GM18498 (cell line): Measurements from ENCODE around the gene CYP26C1.

ENCODE experiments used
- ATAC-seq: cut with Tn5 transposase; IDR thresholded peaks from one replicate; pipeline ENCODE4 v1.9.1; 2021; ENCODE audit warnings: mild to moderate bottlenecking, moderate library complexity; ENCODE audit not compliant: unreplicated experiment

CYP26C1 gene

DNA sequence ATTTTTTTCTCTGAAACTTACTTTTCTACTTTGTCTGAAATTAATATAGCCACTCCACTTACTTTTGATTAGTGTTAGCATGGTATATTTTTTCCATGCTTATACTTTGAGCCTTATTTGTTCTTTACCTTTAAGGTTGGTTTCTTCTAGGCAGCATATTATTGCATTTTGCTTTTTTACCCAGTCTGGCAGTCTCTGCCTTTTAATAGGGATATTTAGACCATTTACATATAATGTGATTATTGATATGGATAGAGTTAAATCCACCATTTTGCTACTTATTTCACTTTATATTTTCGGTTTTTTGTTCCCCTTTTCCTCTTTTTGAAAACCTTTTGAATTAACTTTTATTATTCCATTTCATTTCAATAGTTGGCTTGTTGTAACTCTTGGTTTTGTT, 43.4 kb downstream of the CYP26C1 start:
- no peak for ATAC-seq

DNA sequence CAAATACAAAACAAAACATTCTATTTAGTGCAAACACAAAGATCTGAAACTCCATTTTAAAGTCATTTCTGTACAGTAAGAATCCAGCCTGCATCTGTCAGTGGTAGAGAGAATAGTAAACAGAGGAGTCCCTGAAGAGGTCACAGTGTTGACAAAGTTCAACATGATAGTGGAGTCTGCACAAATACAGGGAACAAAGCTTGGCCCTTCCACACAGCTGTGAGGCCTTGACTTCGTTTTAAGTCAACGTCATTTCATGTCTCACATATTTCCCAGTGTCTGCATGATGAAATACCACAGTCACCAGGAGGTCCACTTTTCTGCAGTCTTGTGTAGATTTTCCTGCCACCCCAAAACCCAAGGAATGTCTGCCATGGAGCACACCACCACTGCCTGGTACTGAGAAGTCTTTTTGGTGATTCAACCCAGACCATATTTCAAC, 46.1 kb downstream of the CYP26C1 start:
- ATAC-seq = peak; percentile 39

DNA sequence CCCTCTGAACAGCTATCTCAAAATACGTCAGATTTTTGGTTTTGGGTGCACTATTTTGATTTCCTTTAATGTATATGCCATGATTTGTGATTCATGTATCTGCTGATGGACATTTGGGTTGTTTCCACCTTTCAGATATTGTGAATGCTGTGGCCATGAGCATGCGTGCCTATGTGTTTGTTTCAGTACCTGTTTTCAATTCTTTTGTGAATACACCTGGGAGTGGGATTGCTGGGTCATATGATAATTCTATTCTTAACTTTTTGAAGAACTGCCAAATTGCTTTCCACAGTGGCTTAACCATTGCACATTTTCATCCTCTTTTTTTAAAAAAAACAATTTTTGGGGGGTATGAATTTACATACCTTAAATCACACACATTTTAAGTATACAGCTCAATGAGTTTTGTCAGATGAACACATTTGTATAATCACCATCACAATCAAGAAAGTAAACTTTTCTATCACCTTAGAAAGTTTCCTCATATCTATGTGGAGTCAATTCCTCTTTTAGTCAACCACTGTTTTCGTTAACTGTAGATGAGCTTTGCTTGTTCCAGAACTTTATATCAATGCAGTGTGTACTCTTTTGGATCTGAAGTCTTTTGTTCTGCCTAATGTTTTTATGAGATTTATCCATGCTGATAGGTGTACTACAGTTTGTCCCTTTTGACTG, 50.0 kb downstream of the CYP26C1 start:
- ATAC-seq = peak; percentile 77

DNA sequence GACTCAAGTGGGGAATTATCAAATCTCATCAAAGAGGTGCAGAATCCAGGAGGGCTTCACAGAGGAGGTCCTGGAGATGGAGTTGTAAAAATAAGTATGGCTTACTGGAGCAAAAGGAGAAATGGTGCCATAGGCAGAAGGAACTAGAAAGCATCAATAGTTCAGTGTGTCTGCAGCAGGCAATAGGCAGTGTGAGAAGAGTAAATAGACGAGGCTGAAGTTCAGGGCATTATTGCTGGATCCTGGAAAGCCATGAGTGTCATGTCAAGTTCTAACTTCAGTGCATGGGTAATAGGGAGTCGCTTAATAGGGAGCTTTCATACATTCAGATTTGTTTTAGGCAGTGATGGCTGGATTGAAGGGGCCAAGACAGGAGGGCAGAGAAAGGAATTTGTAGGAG, 52.4 kb downstream of the CYP26C1 start:
- no peak for ATAC-seq

DNA sequence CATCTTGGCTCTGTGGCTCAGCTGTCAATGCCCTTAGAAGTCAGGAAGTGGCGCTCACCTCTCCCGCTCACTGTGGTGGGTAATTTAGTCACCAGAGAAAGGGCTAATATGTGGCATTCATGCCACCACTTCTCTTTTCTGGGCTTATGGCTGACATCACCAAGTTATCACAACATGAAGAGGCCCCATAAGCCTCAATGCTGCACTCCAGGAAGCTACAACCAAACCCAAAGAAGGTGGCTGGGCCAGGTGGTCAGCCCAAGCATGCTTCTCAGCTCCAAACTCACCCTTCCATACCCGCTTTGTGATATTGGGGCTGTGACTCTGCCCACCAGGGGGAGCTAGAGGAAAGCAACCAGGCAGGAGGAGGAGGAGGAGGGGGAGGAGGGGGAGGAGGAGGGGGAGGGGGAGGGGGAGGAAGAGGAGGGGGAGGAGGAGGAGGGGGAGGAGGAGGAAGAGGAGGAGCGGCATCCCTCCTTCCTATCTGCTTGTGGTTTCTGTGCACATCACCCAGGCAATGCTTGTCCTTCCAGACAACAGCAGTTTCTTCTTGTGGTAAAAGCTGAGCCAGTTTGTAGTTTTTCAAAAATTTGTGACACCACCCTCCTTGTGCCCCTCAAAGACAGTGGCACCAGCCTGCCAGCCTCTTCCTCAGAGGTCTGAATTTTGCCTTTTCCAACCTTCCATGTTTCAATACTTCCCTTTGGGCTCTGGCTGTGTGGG, 55.2 kb downstream of the CYP26C1 start:
- peak; percentile 62 for ATAC-seq
